SIG-M5 (cell line): ENCODE results near the gene TSHZ3.

Source experiments
- DNase-seq: peaks from one replicate; lab custom pipeline; 2025; lab: John Stamatoyannopoulos, UW

Gene TSHZ3

GRCh38 chr19:31337008-31337914 lies 12.0 kb downstream of the TSHZ3 start:
- DNase-seq, result no peak

- DNase-seq, result no peak
These were observed 13.5 kb downstream of the TSHZ3 start for GRCh38 chr19:31335716-31336115.

GRCh38 chr19:31334849-31335624 lies 14.2 kb downstream of the TSHZ3 start:
- DNase-seq, result no peak

GRCh38 chr19:31334101-31334848 lies 15.0 kb downstream of the TSHZ3 start:
- no peak for DNase-seq

GRCh38 chr19:31332096-31332495 lies 17.1 kb downstream of the TSHZ3 start:
- no peak for DNase-seq

GRCh38 chr19:31331536-31331935 lies 17.7 kb downstream of the TSHZ3 start:
- no peak for DNase-seq

GRCh38 chr19:31330761-31331160 lies 18.5 kb downstream of the TSHZ3 start:
- DNase-seq, result no peak

GRCh38 chr19:31330237-31330636 lies 19.0 kb downstream of the TSHZ3 start:
- DNase-seq, result no peak

- DNase-seq, result no peak
These were observed 19.4 kb downstream of the TSHZ3 start for GRCh38 chr19:31329819-31330218.

- DNase-seq, result no peak
These were observed 21.0 kb downstream of the TSHZ3 start for GRCh38 chr19:31328238-31328637.

GRCh38 chr19:31326329-31327028 lies 22.8 kb downstream of the TSHZ3 start:
- no peak for DNase-seq

GRCh38 chr19:31325342-31325741 lies 23.9 kb downstream of the TSHZ3 start:
- DNase-seq, result no peak

GRCh38 chr19:31319465-31319864 lies 29.8 kb downstream of the TSHZ3 start:
- no peak for DNase-seq

GRCh38 chr19:31318790-31319425 lies 30.3 kb downstream of the TSHZ3 start:
- no peak for DNase-seq

- DNase-seq, result no peak
These were observed 31.7 kb downstream of the TSHZ3 start for GRCh38 chr19:31317570-31317969.

- no peak for DNase-seq
These were observed 32.1 kb downstream of the TSHZ3 start for GRCh38 chr19:31317093-31317492.

GRCh38 chr19:31316201-31316951 lies 32.9 kb downstream of the TSHZ3 start:
- no peak for DNase-seq

GRCh38 chr19:31315652-31316051 lies 33.6 kb downstream of the TSHZ3 start:
- DNase-seq, result no peak

- DNase-seq, result no peak
These were observed 34.2 kb downstream of the TSHZ3 start for GRCh38 chr19:31314849-31315629.

GRCh38 chr19:31314156-31314555 lies 35.1 kb downstream of the TSHZ3 start:
- DNase-seq, result no peak
